NCI-H2196 (cell line): ENCODE measurements around the gene DICER1.

Experiments
- DNase-seq: peaks from one replicate; lab custom pipeline; 2025; ENCODE audit not compliant: unreplicated experiment; lab: John Stamatoyannopoulos, UW

The DICER1 gene

GRCh38 chr14:95126906-95127530 is 30.3 kb downstream of the DICER1 start:
- DNase-seq = no peak

DNA sequence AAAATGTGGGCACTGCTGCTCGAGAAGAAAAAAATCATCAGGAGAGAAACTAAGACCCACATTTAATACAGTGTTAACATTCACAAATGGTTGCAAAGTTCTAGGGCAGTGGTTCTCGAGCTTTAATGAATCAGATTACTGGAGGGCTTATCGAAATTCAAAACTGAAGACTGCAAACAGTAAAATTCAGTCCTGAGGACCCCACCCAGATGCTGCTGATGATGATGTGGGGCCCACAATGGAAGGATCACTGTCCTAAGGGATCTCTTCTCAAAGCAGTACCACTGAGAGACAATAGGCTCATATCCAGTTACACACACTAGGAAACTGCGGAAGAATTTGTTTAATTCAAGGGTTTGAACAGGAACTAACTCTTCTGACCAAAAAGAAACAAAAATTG is 31.4 kb downstream of the DICER1 start:
- DNase-seq = no peak

GRCh38 chr14:95125221-95125620 is 32.1 kb downstream of the DICER1 start:
- DNase-seq = no peak

GRCh38 chr14:95123891-95124579 is 33.3 kb downstream of the DICER1 start:
- DNase-seq = no peak

DNA sequence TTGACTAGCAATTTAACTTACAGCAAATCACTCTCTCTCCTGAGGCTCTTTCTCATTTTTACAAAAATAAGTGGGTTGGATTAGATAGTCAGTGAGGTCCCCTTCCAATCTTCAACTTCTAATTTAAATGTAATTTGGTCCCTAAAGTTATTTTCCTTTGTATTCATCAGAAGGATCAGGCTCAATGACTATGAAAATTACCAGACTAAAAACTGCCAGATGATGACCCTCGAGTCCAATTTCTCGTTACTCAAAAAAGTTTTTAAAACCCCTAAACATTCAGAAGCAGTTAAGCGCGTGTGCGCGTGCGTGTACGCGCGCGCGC is 34.7 kb downstream of the DICER1 start:
- DNase-seq = no peak

DNA sequence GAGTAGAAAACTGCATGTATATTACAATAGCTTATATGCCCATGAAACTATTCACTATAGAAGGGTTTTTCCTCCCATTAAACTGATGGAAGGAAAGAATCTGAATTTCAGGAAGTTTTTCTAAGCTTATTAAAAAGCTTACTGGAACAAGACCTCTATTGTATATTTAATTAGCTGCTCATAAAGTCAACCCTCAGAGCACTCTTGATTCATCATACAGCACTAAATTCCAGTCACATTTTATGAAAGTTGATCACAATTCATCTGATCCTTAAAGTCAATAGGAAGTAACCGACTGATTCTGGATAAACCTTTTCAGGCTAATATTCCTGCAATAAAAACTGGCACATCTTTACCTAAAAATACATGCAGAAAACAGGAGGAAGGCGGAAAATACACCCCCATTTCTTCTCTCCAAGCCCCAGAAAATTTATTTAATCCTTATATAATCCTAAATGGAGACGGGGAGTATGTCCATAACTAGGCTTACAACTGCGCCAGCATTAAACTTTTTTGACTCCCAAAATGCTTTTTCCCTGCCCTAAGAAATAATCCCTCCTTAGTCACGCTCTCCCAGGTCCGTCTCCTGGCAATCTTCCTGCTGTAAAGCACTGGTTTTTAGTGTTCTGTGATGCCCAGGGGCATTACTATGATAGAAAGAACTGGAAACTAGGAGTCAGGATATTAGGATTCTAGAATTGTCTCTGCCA is 35.3 kb downstream of the DICER1 start:
- no peak for DNase-seq

DNA sequence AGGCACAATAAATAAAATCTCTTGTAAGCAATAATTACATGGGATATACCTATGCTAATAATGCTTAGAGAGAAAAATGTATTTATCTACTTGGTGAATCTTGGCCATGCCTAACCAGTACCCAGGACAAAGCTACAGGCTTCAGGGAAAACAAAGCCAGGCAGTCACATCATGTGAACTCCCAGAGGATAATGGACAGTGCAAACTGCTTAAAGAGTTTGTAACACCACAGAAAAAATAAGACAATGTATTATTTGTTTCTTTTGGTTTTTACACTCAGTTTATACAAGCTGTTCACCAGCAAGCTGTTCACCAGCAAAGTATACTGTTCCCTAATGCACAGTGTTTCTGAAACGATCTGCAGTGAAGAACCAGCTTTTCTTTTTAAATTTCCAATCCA is 38.0 kb downstream of the DICER1 start:
- DNase-seq = no peak

DNA sequence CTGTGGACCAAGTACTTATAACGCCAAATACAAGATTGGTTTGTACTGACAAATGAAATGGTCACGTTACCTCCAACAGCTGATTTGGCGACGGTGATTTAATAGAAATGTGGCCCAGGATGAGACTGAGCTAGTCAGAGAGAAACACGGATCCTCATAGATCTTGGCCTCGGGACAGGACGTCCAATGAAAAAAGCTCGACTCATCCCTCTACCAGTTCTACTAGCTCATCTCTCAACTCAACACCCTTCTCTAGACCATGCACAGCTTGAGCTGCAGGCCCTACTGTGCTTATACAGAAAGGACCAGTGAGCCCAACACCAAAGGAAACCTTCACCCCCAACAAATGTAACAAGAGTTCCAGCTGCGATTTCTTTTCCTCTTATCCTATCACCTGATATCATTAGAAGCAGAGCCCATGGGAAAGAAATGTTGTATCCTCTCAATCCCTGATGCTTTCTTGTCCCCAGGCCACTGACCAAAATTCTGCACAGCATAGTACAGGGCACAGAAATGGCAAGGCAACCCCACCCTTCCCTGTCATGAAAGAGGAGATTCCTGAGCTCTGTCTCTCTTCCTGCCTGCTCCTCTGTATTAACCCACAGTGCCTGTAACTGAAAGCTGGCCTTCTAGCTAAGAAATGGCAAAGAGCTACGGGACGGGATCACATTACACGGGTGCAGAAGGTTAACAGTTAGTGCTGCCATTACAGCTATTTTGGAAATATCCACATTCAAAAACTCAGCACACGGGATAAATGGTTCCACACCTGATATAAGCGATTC is 39.2 kb downstream of the DICER1 start:
- DNase-seq = no peak

- no peak for DNase-seq
Measured at GRCh38 chr14:95113476-95113875, 43.9 kb downstream of the DICER1 start.

DNA sequence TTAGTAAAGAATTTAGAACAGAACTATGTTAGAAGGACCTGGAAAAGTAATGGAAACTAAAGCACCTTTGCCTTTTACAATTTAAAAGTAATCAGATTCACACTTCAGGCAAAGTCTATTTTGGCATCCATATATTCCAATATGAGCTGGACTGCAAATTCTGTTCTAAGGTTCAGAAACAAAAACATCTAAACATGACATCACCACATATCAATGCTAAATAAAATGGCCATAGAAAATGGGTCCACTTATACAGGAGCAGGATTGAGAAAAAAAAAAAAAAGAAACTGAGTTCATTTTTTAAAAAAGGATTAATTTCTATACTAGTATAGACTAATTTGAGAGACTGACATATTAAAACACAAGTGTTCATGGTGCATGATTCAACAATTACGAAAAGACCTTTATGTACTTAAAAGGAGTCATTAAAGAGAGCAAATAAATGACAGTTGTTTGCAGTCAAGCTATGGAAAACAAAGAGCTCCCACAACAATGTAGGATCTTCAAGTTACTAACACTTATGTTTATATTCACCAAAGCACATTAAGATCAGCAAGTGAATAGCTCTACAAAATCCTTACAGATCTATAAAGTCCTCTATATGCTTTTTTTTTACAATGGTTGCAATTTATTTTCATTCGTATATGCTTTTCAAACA is 45.7 kb downstream of the DICER1 start:
- no peak for DNase-seq

GRCh38 chr14:95110178-95110577 is 47.2 kb downstream of the DICER1 start:
- no peak for DNase-seq

DNA sequence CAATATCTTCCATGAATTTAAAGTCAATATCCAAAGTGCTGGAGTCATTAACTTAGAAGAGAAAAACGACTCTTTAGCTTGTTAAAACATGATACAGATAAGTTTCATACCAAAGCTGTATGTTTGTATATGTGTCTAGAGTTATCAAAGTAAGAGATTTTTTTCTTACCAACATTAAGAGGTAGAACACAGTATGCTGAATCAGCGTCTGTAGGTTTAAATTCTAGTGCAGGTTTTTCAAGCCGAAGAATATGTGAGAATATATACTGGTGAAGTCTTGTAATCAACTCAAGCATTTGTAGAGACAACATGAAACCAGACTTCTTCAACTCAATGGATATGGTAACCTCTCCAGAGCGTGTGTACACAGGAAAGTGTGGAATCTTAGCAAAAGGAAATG is 49.6 kb downstream of the DICER1 start:
- DNase-seq = no peak

GRCh38 chr14:95106971-95107370 is 50.4 kb downstream of the DICER1 start:
- DNase-seq = no peak

DNA sequence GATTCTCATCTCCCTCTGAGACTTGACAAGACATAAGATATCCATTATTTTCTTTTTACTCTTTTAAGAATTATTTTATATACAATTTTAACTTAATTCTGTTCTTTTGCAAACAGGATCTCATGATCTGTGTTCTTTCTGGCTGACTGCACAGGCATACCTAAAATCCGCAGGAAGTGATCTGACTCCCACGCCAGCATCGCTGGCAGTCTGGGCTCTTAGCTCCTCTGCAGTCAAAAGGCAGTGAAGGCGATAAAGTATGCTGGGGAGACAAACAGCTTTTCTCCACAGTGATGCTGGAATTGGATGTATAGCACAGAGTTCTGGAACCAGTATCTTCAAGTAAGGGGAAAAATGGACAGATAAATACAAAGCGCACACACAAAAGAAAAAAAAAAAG is 52.4 kb downstream of the DICER1 start:
- no peak for DNase-seq

DNA sequence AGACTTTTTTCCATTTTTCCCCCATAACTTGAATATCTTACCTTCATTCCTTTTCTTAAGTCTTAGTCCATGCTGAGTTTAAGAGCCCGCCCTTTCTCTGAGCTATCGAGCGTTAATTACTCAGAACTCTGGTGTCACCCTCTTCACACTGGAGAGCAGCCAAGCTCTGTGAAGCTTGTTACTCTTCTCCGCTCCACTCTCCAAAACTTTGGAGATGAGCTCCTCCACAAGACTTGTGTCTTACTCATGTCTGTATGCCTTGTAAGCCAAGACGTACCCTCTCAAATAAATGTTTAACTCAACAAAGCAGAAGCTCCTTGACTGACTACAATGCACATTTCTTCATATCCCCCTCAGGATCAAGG is 54.7 kb downstream of the DICER1 start:
- no peak for DNase-seq

GRCh38 chr14:95101736-95102679 is 55.3 kb downstream of the DICER1 start:
- DNase-seq = no peak

DNA sequence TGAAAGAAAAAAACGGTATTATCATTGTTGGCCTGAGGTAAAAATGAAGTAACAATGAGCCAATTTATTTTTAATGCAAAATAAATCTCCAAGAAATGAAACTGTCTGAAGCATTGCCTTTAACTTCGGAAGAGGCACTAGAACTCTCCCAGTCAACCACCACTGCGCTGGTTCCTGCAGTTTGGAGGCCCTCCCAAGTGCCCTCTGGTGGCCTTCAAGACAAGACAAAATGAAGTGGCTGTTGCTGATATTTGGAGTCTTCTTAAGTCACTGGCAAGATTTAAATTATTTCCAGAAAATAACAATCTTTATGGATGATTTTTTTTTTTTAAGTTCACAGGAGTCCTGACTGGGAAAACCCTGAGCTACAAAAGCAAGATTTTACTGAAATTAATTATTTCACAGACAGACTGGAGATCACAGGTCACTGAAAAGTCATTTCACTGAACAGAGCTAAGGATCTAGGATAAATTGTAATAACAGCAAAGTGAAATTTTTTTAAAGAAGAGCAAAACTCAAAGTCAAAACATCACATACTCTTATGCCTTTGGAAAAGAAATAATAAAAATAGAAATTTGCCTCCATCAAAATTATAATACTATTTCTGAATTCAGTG is 58.2 kb downstream of the DICER1 start:
- peak; percentile 21 for DNase-seq

GRCh38 chr14:95097385-95097784 is 59.9 kb downstream of the DICER1 start:
- DNase-seq = no peak

DNA sequence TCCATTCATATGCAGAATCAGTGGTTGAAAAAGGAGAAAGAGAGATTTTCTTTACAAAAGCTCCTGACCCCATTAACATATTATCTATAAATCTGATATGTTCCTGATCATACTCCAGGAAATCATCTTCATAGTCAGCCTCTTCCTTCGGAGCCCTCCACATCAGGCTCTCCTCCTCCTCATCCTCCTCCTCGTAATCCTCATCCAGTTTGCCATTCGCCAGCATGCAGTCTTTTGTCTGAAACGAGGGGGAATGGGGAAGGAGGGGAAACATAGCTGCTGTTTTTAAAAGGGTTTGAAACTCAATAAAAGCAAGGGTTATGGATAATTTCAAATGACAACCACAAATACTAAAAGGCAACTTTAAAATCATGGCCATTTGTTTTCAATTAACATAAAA is 60.9 kb downstream of the DICER1 start:
- DNase-seq = no peak

GRCh38 chr14:95095996-95096395 is 61.3 kb downstream of the DICER1 start:
- DNase-seq = no peak
